Tibial artery (tissue), 4 donors: ENCODE measurements around the gene STKLD1.
"Not testable (repeated sequence)": the region's sequence is repeated elsewhere in the genome, so short reads cannot be mapped to it uniquely, and the experiment has no call there.

Experiments
- DNase-seq, 2 donors: peaks; one replicate each; pipeline ENCODE4 v3.0.0-alpha.2; 2019
- H3K27ac ChIP-seq, 2 donors: fragments of 200-600 bp; sonication (generic) in 1 of 2; 1 replicate in 1 of 2; 2 replicates in 1 of 2; pipeline ENCODE4 v1.5.1; 2018 to 2019; ENCODE audit warnings: mild to moderate bottlenecking in 1 of 2
- H3K27me3 ChIP-seq, 2 donors: fragments of 200-600 bp; sonication (generic) in 1 of 2; one replicate each; pipeline versions ENCODE4 v1.5.1 to v1.6.0; 2016 to 2019
- H3K36me3 ChIP-seq, 3 donors: fragments of 200-600 bp; sonication (generic) in 2 of 3; one replicate each; pipeline ENCODE4 v1.5.1; 2016 to 2019; ENCODE audit warnings: mild to moderate bottlenecking in 2 of 3
- H3K4me1 ChIP-seq, 4 donors: fragments of 200-600 bp; sonication (generic) in 2 of 4; 1 replicate in 3 of 4; 2 replicates in 1 of 4; pipeline ENCODE4 v1.5.1; 2016 to 2019
- H3K4me3 ChIP-seq, 2 donors: fragments of 200-600 bp; sonication (generic) in 1 of 2; 1 replicate in 1 of 2; 2 replicates in 1 of 2; pipeline ENCODE4 v1.5.1; 2018 to 2019; ENCODE audit warnings: mild to moderate bottlenecking in 2 of 2
- H3K9me3 ChIP-seq, 3 donors: fragments of 200-600 bp; sonication (generic) in 1 of 3; one replicate each; pipeline ENCODE4 v1.5.1; 2016 to 2019
- intact Hi-C: fragments of 100-400 bp; cut with DNase I; formaldehyde crosslinking; loops from one replicate; pipeline ENCODE4 v1.15.0; 2023; ENCODE audit warnings: low total_unique reads
- TF ChIP-seq, protein P1 (sequence below), 2 experiments: fragments of 200-600 bp in 1 of 2; fragments of 450-650 bp in 1 of 2; IDR thresholded peaks; one replicate each; pipeline ENCODE4 v1.5.1; 2017 to 2019; ENCODE audit warnings: antibody characterized with exemption in 2 of 2, mild to moderate bottlenecking in 1 of 2, moderate library complexity in 1 of 2

STKLD1 gene

DNA sequence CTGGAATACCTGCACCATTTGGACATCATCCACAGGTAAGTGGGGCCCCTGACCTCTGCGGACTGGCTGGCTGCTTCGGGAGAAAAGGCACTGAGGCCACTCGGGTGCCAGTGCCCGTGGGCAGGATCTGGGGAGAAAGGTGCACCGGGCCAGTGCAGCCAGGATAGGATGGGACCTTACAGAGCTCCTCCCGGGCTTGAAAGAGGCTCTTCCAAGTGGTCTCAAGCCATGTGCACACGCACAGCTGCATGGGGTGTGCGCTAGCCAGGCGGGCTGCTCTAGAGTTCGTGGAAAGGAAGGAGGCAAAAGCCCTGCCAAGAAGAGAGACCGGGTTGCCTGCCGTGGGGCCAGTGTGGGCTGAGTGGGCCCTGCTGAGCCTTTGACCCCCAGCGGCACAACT lies 13.4 kb downstream of the STKLD1 start:
- Histone ChIP-seq H3K27ac (no peak overlapping the region), H3K9me3 (no peaks in the 10 kb centered on the region), H3K4me1 (no peaks in the 10 kb centered on the region), H3K27me3 (peaks cover 0 to 31% of the 10 kb centered on the region in 2 donors), H3K4me3 (no peak overlapping the region), H3K36me3 (no peaks in the 10 kb centered on the region)
- no peak for DNase-seq
- intact Hi-C loops: no loop called here
- TF ChIP-seq, protein P1, sequence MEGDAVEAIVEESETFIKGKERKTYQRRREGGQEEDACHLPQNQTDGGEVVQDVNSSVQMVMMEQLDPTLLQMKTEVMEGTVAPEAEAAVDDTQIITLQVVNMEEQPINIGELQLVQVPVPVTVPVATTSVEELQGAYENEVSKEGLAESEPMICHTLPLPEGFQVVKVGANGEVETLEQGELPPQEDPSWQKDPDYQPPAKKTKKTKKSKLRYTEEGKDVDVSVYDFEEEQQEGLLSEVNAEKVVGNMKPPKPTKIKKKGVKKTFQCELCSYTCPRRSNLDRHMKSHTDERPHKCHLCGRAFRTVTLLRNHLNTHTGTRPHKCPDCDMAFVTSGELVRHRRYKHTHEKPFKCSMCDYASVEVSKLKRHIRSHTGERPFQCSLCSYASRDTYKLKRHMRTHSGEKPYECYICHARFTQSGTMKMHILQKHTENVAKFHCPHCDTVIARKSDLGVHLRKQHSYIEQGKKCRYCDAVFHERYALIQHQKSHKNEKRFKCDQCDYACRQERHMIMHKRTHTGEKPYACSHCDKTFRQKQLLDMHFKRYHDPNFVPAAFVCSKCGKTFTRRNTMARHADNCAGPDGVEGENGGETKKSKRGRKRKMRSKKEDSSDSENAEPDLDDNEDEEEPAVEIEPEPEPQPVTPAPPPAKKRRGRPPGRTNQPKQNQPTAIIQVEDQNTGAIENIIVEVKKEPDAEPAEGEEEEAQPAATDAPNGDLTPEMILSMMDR (IDR thresholded peaks at IDR 0.05): no peak

DNA sequence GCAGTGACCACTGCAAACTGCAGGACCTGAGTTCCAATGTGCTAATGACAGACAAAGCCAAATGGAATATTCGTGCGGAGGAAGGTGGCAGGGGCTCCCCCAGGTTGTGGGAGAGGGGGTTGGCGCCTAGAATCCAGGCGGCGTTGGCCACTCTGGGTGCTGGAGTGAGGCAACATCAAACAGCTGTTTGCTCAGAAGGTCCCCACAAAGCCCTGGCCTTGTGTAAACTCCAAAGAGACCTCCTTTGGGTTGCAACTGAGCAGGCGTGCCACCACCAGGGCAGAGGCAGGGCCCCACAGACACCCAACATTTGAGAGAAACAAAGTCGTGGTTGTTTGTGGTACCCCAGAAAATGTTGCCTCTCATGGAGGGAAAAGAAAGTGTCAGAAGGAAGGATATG lies 14.5 kb downstream of the STKLD1 start:
- TF ChIP-seq, protein P1 (IDR thresholded peaks at IDR 0.05): no peak
- H3K27ac ChIP-seq: no peak overlapping the region
- no peaks in the 10 kb centered on the region for H3K9me3 ChIP-seq
- intact Hi-C loops: no loop called here
- H3K36me3 ChIP-seq: no peaks in the 10 kb centered on the region
- no peaks in the 10 kb centered on the region for H3K4me1 ChIP-seq
- H3K4me3 ChIP-seq: no peak overlapping the region
- peaks cover 0 to 36% of the 10 kb centered on the region in 2 donors for H3K27me3 ChIP-seq
- DNase-seq: no peak

DNA sequence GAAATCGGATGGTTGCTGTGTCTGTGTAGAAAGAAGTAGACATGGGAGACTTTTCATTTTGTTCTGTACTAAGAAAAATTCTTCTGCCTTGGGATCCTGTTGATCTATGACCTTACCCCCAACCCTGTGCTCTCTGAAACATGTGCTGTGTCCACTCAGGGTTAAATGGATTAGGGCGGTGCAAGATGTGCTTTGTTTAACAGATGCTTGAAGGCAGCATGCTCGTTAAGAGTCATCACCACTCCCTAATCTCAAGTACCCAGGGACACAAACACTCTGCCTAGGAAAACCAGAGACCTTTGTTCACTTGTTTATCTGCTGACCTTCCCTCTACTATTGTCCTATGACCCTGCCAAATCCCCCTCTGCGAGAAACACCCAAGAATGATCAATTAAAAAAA lies 15.3 kb downstream of the STKLD1 start:
- H3K36me3 ChIP-seq, H3K27ac ChIP-seq, H3K4me1 ChIP-seq, H3K4me3 ChIP-seq, intact Hi-C loops, DNase-seq, H3K9me3 ChIP-seq: not testable (repeated sequence)
- peaks cover 0 to 36% of the 10 kb centered on the region in 2 donors for H3K27me3 ChIP-seq

DNA sequence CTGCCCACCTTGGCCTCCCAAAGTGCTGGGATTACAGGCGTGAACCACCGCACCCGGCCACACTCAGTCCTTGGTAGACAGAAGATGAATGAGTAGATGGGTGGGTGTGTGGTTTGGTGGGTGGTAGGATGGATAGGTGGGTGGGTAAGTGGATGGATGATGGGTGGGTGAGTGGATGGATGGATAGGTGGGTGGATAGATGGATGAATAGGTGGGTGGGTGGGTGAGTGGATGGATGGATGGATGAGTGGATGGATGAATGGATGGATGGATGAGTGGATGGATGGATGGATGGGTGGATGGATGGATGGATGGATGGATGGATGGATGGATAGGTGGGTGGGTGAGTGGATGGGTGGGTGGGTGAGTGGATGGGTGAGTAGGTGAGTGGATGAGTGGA lies 16.1 kb downstream of the STKLD1 start:
- H3K27me3 ChIP-seq: peaks cover 0 to 40% of the 10 kb centered on the region in 2 donors
- H3K36me3 ChIP-seq, DNase-seq, H3K9me3 ChIP-seq, H3K4me1 ChIP-seq, intact Hi-C loops, H3K27ac ChIP-seq, H3K4me3 ChIP-seq: not testable (repeated sequence)

DNA sequence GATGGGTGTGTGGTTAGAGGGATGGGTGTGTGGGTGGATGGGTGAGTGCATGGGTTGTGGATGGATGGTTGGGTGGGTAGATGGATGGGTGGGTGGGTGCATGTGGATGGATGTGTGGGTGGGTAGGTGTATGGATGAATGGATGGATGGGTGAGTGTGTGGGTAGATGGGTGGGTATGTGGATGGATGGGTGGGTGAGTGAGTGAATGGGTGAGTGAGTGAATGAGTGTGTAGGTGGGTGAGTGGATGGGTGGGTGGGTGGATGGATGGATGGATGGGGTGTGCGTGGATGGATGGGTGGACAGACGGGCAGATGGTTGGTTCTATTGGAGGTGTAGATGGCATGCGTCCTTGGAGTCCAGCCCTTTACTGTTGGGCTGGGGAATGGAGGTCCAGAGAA lies 17.2 kb downstream of the STKLD1 start:
- H3K27me3 ChIP-seq: peaks cover 0 to 40% of the 10 kb centered on the region in 2 donors
- H3K27ac ChIP-seq: no peak overlapping the region
- DNase-seq: no peak
- TF ChIP-seq, protein P1 (IDR thresholded peaks at IDR 0.05): no peak
- no peaks in the 10 kb centered on the region for H3K9me3 ChIP-seq
- H3K36me3 ChIP-seq: no peaks in the 10 kb centered on the region
- no peaks in the 10 kb centered on the region for H3K4me1 ChIP-seq
- no peak overlapping the region for H3K4me3 ChIP-seq
- intact Hi-C loops: no loop called here

DNA sequence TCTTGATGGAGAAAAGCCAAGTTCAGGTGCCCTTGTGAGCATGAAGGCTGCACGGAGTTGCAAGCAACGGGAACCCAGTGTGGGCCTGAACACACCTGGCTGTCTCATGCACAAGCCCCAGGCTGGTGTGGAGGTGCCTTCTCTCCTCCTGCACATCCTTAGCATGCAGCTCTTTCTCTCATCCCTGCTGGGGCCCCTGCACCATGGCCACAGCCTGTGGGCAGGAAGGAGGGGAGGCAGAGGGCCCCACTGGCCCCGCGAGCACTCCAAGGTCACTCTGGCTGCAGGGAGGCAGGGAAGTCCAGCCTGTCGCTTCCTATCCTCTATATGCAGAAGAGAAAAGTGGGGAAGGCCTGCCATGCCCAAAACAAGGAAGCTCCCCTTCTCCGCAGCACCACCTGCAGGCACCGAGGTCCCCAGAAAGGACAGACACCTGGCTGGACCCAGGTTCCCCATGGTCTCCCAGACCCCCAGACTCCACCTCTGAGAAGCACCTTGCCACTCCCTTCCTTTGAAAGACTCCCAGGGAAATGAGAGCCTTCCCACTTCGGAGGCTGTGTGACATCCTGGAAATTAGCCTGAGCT lies 18.6 kb downstream of the STKLD1 start:
- TF ChIP-seq, protein P1 (IDR thresholded peaks at IDR 0.05): no peak
- Histone ChIP-seq H3K27me3 (peaks cover 0 to 34% of the 10 kb centered on the region in 2 donors), H3K4me3 (no peak overlapping the region), H3K9me3 (no peaks in the 10 kb centered on the region), H3K27ac (no peak overlapping the region), H3K36me3 (peaks cover 0 to under 1% (median 0%) of the 10 kb centered on the region in 3 donors), H3K4me1 (no peaks in the 10 kb centered on the region)
- DNase-seq: no peak
- intact Hi-C loops: no loop called here

DNA sequence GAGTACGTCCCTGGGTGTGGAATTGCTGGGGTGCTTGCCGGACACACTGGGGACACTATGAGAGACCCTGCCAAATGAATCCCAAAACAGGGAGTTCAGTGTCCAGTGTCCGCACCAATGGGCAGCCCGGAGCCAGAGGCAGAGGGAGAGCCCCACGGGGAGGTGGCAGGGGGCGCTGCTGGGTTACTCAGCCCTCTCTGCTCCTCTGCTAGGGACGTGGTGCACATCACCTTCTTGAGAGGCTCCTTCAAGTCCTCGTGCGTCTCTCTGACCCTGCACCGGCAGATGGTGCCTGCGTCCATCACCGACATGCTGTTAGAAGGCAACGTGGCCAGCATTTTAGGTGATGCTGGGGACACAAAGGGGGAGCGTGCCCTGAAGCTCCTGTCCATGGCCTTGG lies 20.8 kb downstream of the STKLD1 start:
- peaks cover 0 to 23% of the 10 kb centered on the region in 2 donors for H3K27me3 ChIP-seq
- no peak overlapping the region for H3K27ac ChIP-seq
- H3K4me3 ChIP-seq: no peak overlapping the region
- no peak for DNase-seq
- H3K9me3 ChIP-seq: no peaks in the 10 kb centered on the region
- no peaks in the 10 kb centered on the region for H3K4me1 ChIP-seq
- H3K36me3 ChIP-seq: peaks cover 0 to 18% (median 0%) of the 10 kb centered on the region in 3 donors
- intact Hi-C loops: no loop called here
- TF ChIP-seq, protein P1 (IDR thresholded peaks at IDR 0.05): no peak
